Upper lobe of left lung (tissue), 6 donors: ENCODE results near the gene HNF1A. TPM values are rescaled to one million over a fixed set of nuclear protein-coding genes. Genes with fewer than 3 reads are reported as not detected.
A peak's percentile ranks its signal among the peaks of the same experiment; 100 is the strongest.

Experiments
- ATAC-seq, 2 donors: fragments of 200-7000 bp; cut with Tn5 transposase; one replicate each; pipeline ENCODE4 v1.9.1; 2022; ENCODE audit warnings: mild to moderate bottlenecking in 2 of 2, moderate library complexity in 2 of 2; ENCODE audit not compliant: low FRiP score in 2 of 2
- DNase-seq, 2 donors: peaks; one replicate each; pipeline ENCODE4 v3.0.0-alpha.2; 2019 to 2020
- H3K27ac ChIP-seq, 4 donors: fragments of 200-600 bp; sonication (generic); one replicate each; pipeline ENCODE4 v1.5.1; 2016 to 2019
- H3K27me3 ChIP-seq, 4 donors: fragments of 200-600 bp; sonication (generic); one replicate each; pipeline ENCODE4 v1.5.1; 2017 to 2019
- H3K36me3 ChIP-seq, 4 donors: fragments of 200-600 bp; sonication (generic); one replicate each; pipeline ENCODE4 v1.5.1; 2016 to 2019
- H3K4me1 ChIP-seq, 4 donors: fragments of 200-600 bp; sonication (generic); one replicate each; pipeline ENCODE4 v1.5.1; 2018 to 2019
- H3K4me3 ChIP-seq, 4 donors: fragments of 200-600 bp; sonication (generic); one replicate each; pipeline ENCODE4 v1.5.1; 2017 to 2019; ENCODE audit warnings: mild to moderate bottlenecking in 2 of 4, moderate library complexity in 1 of 4
- H3K9me3 ChIP-seq, 4 donors: fragments of 200-600 bp; sonication (generic); one replicate each; pipeline ENCODE4 v1.5.1; 2018 to 2019
- CTCF ChIP-seq, 6 experiments: fragments of 450-650 bp in 4 of 6; fragments of 200-600 bp in 2 of 6; sonication (generic) in 2 of 6; IDR thresholded peaks; one replicate each; pipeline ENCODE4 v1.5.1; 2016 to 2019; ENCODE audit warnings: antibody characterized with exemption in 6 of 6
- EP300 ChIP-seq, 4 donors: sonication (generic); formaldehyde crosslinking; IDR thresholded peaks; one replicate each; pipeline ENCODE4 v1.5.1; 2017; ENCODE audit warnings: antibody characterized with exemption in 4 of 4, control low read depth in 2 of 4
- POLR2A ChIP-seq, 4 donors: fragments of 450-650 bp; IDR thresholded peaks; one replicate each; pipeline ENCODE4 v1.5.1; 2016 to 2017; ENCODE audit warnings: antibody characterized with exemption in 4 of 4, mild to moderate bottlenecking in 2 of 4
- POLR2AphosphoS5 ChIP-seq, 2 donors: sonication (generic); formaldehyde crosslinking; IDR thresholded peaks; one replicate each; pipeline ENCODE4 v1.5.1; 2017; ENCODE audit warnings: antibody characterized with exemption in 2 of 2
- WGBS, 2 donors: methylation state at CpG; one replicate each; pipeline ENCODE4 v1.1.5; 2017 to 2018; 5-methylcytosine and 5-hydroxymethylcytosine counted together
- total RNA-seq, 6 donors: library from RNA; depleted of rRNA in 4 of 6; stranded (reverse); fragments of >200 nt in 4 of 6; gene quantifications; one replicate each; pipeline versions ENCODE4 v1.1.0 to v1.2.1, GENCODE V29; 2016 to 2021
- donor health status: DM: no; HTN: no; CAD: no; lungs with moderate emphysema.
- donor health status: DM: no; HTN: yes; CAD: no; lungs with severe emphysema.

HNF1A gene
- total RNA-seq, 6 donors from 2014 or later = 0.24 to 0.30 TPM; not detected in 4

- Histone ChIP-seq H3K27ac (no peak overlapping the region), H3K27me3 (no peaks in the 10 kb centered on the region), H3K36me3 (peaks cover 0 to 5% (median under 1%) of the 10 kb centered on the region in 4 donors), H3K4me1 (peaks cover 0 to 5% (median 0%) of the 10 kb centered on the region in 4 donors), H3K9me3 (no peaks in the 10 kb centered on the region), H3K4me3 (no peak overlapping the region)
- 91 to 96% methylated on average over 5 to 11 of the region's 11 CpGs for whole genome bisulfite sequencing, 2 donors
- TF ChIP-seq CTCF (IDR thresholded peaks at IDR 0.05) (no peak), POLR2AphosphoS5 (IDR thresholded peaks at IDR 0.05) (no peak), EP300 (IDR thresholded peaks at IDR 0.05) (no peak), POLR2A (IDR thresholded peaks at IDR 0.05) (no peak)
- DNase-seq (no peak), ATAC-seq (no peak)
These were observed 17.9 kb downstream of the HNF1A start for GRCh38 chr12:120996133-120996746.

DNA sequence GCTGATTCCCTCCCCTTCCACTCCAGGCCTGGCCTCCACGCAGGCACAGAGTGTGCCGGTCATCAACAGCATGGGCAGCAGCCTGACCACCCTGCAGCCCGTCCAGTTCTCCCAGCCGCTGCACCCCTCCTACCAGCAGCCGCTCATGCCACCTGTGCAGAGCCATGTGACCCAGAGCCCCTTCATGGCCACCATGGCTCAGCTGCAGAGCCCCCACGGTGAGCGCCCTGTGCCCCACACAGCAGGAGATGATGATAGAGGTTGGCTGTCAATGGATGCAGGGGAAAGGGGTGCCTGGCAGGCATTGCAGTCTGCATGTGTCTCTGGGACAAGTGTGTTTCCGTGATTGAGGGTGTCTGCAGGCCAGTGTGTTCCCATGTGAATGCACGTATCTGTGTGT is 19.1 kb downstream of the HNF1A start:
- ATAC-seq = peak in 1 of 2 donors; percentile 3
- TF ChIP-seq CTCF (IDR thresholded peaks at IDR 0.05) (no peak), POLR2AphosphoS5 (IDR thresholded peaks at IDR 0.05) (no peak)
- Histone ChIP-seq H3K4me1 (peaks cover 0 to 5% (median 0%) of the 10 kb centered on the region in 4 donors), H3K9me3 (no peaks in the 10 kb centered on the region), H3K27ac (no peak overlapping the region), H3K36me3 (peaks cover 3 to 15% (median 9%) of the 10 kb centered on the region in 4 donors), H3K4me3 (no peak overlapping the region), H3K27me3 (no peaks in the 10 kb centered on the region)
- no peak for DNase-seq
- WGBS, 2 donors = 61 to 84% methylated on average over 3 to 9 of the region's 9 CpGs

DNA sequence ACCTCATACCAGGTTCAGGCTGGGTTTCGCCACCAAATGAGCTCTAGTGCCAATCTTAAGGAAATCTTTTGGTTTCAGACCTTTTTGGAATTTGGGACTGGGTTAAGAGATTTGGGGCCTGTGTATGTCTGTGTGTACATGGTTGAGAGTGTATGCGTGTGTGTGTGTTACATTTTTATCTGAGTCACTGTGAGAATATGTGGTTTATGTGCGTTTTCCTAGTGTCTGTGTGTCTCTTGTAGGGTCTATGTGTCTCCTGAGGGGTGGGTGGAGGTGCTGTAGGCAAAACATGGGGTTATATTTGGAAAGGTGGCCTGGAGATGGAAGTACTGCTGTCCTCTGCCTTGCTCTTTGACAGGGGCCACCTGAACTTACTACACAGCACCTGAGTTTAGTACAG is 20.1 kb downstream of the HNF1A start:
- peaks cover 3 to 23% (median 17%) of the 10 kb centered on the region in 4 donors for H3K36me3 ChIP-seq
- H3K27me3 ChIP-seq = no peaks in the 10 kb centered on the region
- no peak overlapping the region for H3K4me3 ChIP-seq
- WGBS, 2 donors = 72 to 84% methylated on average over 3 of the region's 3 CpGs
- TF ChIP-seq POLR2A (IDR thresholded peaks at IDR 0.05) = no peak
- no peak for TF ChIP-seq CTCF (IDR thresholded peaks at IDR 0.05)
- TF ChIP-seq POLR2AphosphoS5 (IDR thresholded peaks at IDR 0.05) = no peak
- TF ChIP-seq EP300 (IDR thresholded peaks at IDR 0.05) = no peak
- DNase-seq (no peak), ATAC-seq (no peak)
- H3K27ac ChIP-seq = no peak overlapping the region
- peaks cover 0 to 5% (median 0%) of the 10 kb centered on the region in 4 donors for H3K4me1 ChIP-seq
- no peaks in the 10 kb centered on the region for H3K9me3 ChIP-seq

- ATAC-seq (no peak), DNase-seq (peak in 1 of 2 donors; percentile 76)
- no peak overlapping the region for H3K27ac ChIP-seq
These were observed 21.1 kb downstream of the HNF1A start for GRCh38 chr12:120999191-121000120.

More at GRCh38 chr12:120999191-121000120, 21.1 kb downstream of the HNF1A start:
- TF ChIP-seq POLR2AphosphoS5 (IDR thresholded peaks at IDR 0.05) = no peak
- TF ChIP-seq CTCF (IDR thresholded peaks at IDR 0.05) = no peak
- TF ChIP-seq EP300 (IDR thresholded peaks at IDR 0.05) = no peak
- no peak for TF ChIP-seq POLR2A (IDR thresholded peaks at IDR 0.05)
- Histone ChIP-seq H3K4me1 (peaks cover 0 to 5% (median 0%) of the 10 kb centered on the region in 4 donors), H3K36me3 (peaks cover 7 to 33% (median 27%) of the 10 kb centered on the region in 4 donors), H3K4me3 (no peak overlapping the region), H3K9me3 (no peaks in the 10 kb centered on the region), H3K27me3 (no peaks in the 10 kb centered on the region)
- WGBS, 2 donors = 44 to 51% methylated on average over 13 to 20 of the region's 23 CpGs
